Neutrophil (primary cell): Measurements from ENCODE around the gene KCTD2.
"Not testable (repeated sequence)": the region's sequence is repeated elsewhere in the genome, so short reads cannot be mapped to it uniquely, and the experiment has no call there.

Experiments used
- H3K27ac ChIP-seq: fragments of 200-600 bp; sonication (generic); 2 replicates; pipeline ENCODE4 v1.5.1; 2016; ENCODE audit warnings: mild to moderate bottlenecking, moderate library complexity
- H3K27me3 ChIP-seq: fragments of 200-600 bp; sonication (generic); 2 replicates; pipeline ENCODE4 v1.6.0; 2016; ENCODE audit warnings: mild to moderate bottlenecking
- H3K36me3 ChIP-seq: fragments of 200-600 bp; sonication (generic); 2 replicates; pipeline ENCODE4 v1.5.1; 2017
- H3K4me1 ChIP-seq, 2 experiments: fragments of 200-600 bp in 1 of 2; sonication (generic) in 1 of 2; 1 replicate in 1 of 2; 2 replicates in 1 of 2; pipeline versions ENCODE4 v1.5.1 to v1.6.1; 2013 to 2016; ENCODE audit warnings: low read depth in 1 of 2, low read length in 1 of 2, mild to moderate bottlenecking in 1 of 2, moderate library complexity in 1 of 2; ENCODE audit not compliant: control insufficient read depth in 1 of 2, insufficient read depth in 1 of 2
- H3K4me3 ChIP-seq, 2 experiments: fragments of 200-600 bp in 1 of 2; sonication (generic) in 1 of 2; 1 replicate in 1 of 2; 2 replicates in 1 of 2; pipeline ENCODE4 v1.5.1; 2013 to 2016; ENCODE audit warnings: low read depth in 1 of 2, low read length in 1 of 2, mild to moderate bottlenecking in 1 of 2, moderate library complexity in 1 of 2
- H3K9me3 ChIP-seq: fragments of 200-600 bp; sonication (generic); 2 replicates; pipeline ENCODE4 v1.5.1; 2016
- TF ChIP-seq, protein P1 (sequence below): fragments of 200-600 bp; sonication (generic); IDR thresholded peaks from 2 replicates; pipeline ENCODE4 v1.5.1; 2016; ENCODE audit warnings: antibody characterized with exemption

The KCTD2 gene

DNA sequence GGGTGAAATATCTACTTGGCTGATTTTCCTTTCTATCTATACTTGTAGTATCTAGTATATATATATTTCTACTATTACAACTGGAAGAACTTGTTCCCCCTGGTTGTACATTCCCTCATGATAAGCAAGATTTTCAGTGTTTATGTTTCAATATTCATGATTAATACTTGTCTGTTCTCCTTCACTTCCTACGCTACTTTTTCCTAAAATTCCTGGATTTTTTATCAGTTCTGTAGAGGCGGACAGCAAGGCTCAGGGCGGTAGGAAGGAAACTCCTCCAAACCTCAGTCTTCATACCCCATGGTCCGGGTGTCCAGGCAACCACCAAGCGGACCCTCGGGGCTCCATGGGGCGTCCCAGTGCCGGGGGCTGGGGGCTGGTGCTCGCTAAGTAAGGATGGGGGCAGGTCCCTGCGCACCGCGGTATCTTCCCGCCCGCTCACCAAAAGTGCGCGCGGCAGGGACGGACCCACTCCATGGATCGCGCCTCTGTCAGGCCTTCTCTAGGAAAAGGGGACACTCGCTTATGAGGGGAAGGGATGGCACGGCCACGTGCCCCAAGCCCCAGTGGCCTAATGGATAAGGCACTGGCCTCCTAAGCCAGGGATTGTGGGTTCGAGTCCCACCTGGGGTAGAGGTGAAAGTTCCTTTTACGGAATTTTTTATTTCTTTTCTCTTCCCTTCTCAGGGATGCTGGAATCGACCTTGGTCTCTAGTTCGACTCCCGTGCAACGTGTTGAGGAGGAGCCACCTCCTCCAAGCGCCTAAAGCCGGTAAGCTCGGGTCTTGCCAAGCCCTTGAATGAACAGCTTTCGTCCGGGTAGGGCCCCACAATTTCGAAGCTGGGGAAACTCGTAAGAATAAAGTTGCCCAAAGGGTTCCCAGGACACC lies 13.4 kb upstream of the KCTD2 start:
- H3K4me1 ChIP-seq: peaks cover 33% of the 10 kb centered on the region in 2 experiments
- H3K4me3 ChIP-seq: peak overlapping the region; percentile 58 to 60
- H3K36me3 ChIP-seq: peaks cover 12% of the 10 kb centered on the region
- peaks cover 36% of the 10 kb centered on the region for H3K27me3 ChIP-seq
- no peaks in the 10 kb centered on the region for H3K9me3 ChIP-seq
- TF ChIP-seq, protein P1, sequence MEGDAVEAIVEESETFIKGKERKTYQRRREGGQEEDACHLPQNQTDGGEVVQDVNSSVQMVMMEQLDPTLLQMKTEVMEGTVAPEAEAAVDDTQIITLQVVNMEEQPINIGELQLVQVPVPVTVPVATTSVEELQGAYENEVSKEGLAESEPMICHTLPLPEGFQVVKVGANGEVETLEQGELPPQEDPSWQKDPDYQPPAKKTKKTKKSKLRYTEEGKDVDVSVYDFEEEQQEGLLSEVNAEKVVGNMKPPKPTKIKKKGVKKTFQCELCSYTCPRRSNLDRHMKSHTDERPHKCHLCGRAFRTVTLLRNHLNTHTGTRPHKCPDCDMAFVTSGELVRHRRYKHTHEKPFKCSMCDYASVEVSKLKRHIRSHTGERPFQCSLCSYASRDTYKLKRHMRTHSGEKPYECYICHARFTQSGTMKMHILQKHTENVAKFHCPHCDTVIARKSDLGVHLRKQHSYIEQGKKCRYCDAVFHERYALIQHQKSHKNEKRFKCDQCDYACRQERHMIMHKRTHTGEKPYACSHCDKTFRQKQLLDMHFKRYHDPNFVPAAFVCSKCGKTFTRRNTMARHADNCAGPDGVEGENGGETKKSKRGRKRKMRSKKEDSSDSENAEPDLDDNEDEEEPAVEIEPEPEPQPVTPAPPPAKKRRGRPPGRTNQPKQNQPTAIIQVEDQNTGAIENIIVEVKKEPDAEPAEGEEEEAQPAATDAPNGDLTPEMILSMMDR: no peak
- no peak overlapping the region for H3K27ac ChIP-seq

DNA sequence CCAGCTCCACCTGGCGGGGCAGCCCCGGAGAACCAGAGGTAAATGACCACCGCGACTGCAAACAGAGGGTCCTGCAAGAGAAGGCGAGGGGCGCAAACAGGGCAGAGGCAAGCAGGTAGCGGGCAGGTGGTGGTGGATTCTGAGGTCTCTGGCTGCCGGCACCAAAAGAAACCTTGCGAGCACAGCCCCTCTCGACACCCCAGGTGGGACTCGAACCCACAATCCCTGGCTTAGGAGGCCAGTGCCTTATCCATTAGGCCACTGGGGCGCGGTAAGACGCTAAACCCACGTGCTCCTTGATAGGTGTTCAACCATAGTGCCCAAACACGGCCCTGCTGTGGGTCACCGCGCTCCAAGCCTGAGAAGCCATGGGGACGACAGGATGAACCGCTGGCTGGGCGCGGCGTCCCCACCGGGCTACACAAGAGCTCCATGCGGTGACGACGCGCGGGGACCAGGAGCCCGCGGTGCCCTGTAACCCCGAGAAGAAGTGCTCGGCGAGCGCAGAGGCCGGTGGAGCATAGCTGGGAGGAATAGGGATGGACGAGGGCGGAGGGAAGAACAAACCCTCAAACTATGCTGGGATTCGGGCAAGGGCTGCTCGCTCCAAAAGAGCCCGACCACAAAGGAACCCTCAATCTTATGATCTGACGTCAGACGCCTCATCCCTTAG lies 12.7 kb upstream of the KCTD2 start:
- Histone ChIP-seq H3K9me3 (no peaks in the 10 kb centered on the region), H3K36me3 (peaks cover 20% of the 10 kb centered on the region), H3K27me3 (peaks cover 36% of the 10 kb centered on the region), H3K27ac (peak overlapping the region; percentile 8), H3K4me3 (peak overlapping the region; percentile 58 to 60), H3K4me1 (peaks cover 33% of the 10 kb centered on the region in 2 experiments)
- TF ChIP-seq, protein P1: no peak

GRCh38 chr17:75036643-75037268 lies 10.3 kb upstream of the KCTD2 start:
- H3K36me3 ChIP-seq: peaks cover 38% of the 10 kb centered on the region
- peaks cover 36% of the 10 kb centered on the region for H3K27me3 ChIP-seq
- H3K4me3 ChIP-seq: no peak overlapping the region
- TF ChIP-seq, protein P1: no peak
- H3K9me3 ChIP-seq: no peaks in the 10 kb centered on the region
- H3K27ac ChIP-seq: no peak overlapping the region
- peaks cover 33% of the 10 kb centered on the region in 2 experiments for H3K4me1 ChIP-seq

DNA sequence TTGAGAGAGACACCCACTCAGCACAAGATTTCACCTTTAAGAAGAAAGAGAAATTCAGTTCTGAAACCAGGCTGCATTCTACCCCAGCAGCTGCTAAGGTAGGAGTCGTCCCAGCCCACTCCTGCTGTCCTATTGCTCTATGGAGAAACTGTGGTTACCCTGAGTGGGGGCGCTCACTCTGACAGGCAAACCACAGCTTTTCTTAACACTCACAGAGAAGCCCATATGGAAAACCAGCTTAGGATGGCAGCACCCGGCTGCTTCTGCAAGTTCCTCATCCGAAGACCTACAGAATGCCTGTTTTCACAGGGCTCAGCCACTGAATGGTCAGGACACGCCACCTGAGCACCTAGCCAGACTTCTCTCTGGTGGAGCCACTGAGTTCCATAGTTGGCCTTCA lies 7.8 kb upstream of the KCTD2 start:
- peaks cover 42% of the 10 kb centered on the region for H3K36me3 ChIP-seq
- TF ChIP-seq, protein P1: no peak
- H3K27me3 ChIP-seq: peaks cover 12% of the 10 kb centered on the region
- H3K4me3 ChIP-seq: no peak overlapping the region
- peaks cover 11 to 12% of the 10 kb centered on the region in 2 experiments for H3K4me1 ChIP-seq
- H3K27ac ChIP-seq: no peak overlapping the region
- no peaks in the 10 kb centered on the region for H3K9me3 ChIP-seq

GRCh38 chr17:75041656-75042280 lies 5.3 kb upstream of the KCTD2 start:
- Histone ChIP-seq H3K27ac (no peak overlapping the region), H3K4me1 (peaks cover 6 to 7% of the 10 kb centered on the region in 2 experiments), H3K36me3 (peaks cover 42% of the 10 kb centered on the region), H3K4me3 (no peak overlapping the region), H3K9me3 (no peaks in the 10 kb centered on the region), H3K27me3 (no peaks in the 10 kb centered on the region)
- TF ChIP-seq, protein P1: no peak

DNA sequence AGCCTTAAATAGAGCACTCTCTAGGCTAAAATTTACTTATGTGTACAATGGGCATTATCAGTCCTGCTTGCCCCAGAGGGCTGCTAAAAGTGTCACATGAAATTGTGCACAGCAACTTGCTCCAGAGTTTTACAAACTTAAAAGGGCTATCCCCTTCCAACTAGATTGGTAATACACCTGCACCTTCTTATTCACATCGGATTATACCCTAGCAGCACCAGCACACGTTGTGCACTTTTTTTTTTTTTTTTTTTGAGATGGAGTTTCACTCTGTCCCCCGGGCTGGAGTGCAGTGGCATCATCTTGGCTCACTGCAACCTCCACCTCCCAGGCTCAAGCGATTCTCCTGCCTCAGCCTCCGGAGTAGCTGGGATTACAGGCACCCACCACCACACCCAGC lies 3.2 kb upstream of the KCTD2 start:
- not testable (repeated sequence) for H3K4me3 ChIP-seq, H3K27ac ChIP-seq, H3K9me3 ChIP-seq, H3K27me3 ChIP-seq
- peaks cover 28% of the 10 kb centered on the region for H3K36me3 ChIP-seq
- H3K4me1 ChIP-seq: peaks cover 19 to 22% of the 10 kb centered on the region in 2 experiments
